Measurements from ENCODE around the gene CRB1.

The CRB1 gene

DNA sequence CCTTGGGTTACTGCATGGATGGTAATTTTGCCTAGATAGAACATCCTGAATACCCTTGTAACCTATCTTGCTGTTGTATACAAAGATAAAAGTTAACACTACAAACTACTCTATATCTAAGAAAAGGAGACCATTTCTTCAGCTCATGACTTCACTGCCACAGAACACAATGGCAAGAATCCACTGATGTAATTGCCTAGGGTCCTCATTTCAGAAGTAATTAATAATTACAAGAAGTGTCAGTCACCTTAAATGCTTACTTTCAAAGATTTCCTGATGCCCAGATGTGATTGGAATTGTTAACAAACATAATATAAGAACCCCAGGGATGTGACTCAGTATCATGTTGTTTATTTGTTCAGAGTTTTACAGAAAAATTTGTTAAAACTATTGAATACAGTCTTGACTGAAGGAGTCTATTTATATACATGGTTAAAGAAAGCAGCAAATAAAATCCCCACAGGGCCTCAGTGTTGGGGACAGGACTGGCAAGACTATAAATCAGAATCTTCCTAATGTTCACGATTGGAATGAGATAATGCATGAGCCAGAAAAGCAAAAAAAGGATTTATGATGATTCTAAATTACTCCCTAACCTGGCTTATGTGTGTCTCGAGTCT is 83.9 kb downstream of the CRB1 start:
- no peak for DNase-seq

DNA sequence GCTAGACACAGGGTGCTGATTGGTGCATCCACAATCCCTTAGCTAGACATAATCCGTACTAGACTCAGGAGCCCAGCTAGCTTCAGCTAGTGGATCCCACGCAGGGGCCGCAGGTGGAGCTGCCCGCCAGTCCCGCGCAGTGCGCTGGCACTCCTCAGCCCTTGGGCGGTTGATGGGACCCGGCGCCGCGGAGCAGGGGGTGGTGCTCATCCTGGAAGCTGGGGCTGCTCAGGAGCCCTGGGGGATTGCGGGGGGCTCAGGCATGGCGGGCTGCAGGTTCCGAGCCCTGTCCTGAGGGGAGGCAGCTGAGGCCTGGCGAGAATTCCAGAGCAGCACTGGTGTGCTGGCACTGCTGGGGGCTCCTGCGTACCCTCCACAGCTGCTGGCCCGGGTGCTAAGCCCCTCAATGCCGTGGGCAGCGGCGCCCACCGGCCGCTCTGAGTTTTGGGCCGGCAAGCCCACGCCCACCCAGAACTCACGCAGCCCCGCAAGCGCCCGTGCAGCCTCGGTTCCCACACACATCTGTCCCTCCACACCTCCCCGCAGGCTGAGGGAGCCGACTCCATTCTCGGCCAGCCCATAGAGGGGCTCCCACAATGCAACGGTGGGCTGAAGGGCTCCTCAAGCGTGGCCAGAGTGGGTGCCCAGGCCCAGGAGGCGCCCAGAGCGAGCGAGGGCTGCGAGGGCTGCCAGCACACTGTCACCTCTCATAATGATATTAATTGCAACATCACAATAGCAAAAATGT is 87.4 kb downstream of the CRB1 start:
- DNase-seq = no peak

DNA sequence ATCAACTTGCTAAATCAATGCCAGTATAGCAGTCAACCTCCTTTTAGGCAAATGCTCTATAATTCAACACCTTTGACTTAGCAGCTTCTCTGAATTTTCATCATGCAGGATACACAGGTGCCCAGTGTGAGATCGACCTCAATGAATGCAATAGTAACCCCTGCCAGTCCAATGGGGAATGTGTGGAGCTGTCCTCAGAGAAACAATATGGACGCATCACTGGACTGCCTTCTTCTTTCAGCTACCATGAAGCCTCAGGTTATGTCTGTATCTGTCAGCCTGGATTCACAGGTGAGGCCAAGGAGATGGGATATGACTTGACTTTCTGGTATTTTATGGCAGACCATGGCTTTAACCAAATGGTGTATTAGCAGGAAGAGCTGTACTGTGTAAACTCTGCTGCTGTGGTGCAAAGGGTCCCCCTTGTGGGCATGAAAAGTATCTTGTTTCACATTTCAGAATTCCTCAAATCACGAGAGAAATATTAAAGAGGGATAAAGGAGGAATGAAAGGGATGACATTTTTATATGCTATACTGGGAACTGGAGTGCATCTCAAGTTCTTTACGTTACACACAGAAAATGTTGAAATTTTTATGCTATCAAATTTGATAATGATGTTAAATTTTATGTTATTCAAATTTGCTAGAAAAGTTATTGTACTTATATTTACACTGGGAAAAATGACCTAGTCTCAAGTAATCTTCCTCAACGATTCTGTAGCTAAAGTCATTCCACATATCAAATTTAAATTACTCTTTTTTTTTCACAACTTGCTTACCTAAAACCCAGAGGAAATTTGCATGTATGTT is 88.9 kb downstream of the CRB1 start:
- peak; percentile 14 for DNase-seq

DNA sequence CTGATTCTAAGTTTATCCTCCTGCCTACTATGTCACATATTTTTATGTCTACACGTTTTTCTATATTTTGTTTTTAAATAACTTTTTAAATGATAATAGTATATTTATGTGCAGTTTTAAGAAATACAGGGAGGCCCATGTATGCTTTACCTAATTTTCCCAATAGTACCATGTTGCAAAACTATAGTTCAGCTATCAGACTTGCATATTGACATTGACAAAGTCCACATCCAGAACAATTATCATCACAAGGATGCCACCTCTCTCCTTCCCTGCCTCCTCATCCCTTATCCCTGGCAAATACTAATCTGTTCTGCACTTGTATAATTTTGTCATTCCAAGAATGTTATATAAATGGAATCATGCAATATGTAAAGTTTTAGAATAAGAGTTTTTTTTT is 90.9 kb downstream of the CRB1 start:
- no peak for DNase-seq

DNA sequence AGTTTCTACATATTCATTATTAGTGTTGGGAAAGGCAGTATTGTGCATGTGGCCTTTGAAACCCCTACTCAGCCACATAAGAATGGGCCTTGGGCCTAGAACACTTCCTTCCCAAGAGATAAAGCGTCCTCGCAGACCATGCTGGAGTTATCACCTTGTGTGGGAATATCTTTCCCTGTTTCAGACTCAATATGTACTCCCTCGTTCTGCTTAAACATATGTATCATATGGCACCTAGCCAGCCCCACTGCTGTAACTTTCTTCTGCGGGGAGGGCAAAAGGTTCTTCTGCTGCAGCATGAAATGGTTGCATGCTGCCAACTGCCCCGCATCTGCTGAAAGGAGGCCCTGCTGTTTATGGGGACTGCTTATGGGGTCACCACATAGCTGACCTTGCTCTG is 92.0 kb downstream of the CRB1 start:
- DNase-seq = no peak

DNA sequence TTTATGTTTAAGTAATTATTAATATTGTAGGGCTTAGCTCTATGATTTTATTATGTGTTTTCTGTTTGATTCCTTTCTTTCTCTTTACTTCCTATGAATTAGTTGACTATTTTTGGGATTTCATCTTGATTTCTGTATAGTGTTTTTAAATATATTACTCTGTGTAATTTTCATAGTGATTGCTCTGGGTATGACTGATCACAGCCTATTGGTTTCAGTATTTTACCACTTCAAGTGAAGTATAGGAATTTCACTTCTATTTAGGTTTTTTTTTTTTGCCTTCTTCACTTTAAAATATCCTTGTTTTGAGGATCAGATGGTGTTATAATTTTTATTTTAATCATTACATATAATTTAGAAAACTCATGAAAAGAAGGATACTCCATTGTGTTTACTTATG is 94.8 kb downstream of the CRB1 start:
- no peak for DNase-seq

DNA sequence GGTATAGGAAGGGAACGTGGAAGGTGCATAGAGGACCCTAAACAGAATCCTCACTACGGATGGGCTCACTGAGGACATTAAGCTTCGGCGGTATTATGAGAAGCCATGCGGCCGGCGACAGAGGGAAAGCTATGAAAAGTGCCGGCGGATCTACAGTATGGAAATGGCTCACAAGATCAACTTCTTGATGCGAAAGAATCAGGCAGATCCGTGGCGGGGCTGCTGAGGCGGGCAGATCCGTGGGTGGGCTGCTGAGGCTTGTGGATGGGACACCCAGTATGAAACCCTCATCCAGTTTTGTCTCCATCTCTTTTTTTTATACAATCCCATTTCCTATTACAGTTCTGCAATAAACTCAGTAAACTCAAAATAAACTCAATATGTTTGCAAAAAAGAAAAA is 95.8 kb downstream of the CRB1 start:
- no peak for DNase-seq

DNA sequence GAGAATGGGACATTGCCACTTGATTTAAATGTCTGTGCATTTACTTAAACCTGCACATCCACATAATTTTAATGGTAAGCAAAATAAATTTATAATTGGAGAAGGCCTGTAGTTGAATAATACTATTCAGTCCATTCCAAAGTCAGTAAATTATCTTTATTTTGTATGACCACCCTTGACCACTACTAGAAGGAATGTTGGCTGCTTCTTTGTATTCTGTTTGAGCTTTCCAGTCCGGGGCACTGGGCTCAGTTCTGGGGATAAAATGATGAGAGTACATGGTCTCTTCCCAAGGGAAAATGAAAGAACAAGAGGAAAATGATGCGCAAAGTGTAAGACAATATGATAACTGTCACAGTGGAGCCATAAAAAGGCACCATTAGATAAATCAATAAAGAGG is 98.9 kb downstream of the CRB1 start:
- no peak for DNase-seq

DNA sequence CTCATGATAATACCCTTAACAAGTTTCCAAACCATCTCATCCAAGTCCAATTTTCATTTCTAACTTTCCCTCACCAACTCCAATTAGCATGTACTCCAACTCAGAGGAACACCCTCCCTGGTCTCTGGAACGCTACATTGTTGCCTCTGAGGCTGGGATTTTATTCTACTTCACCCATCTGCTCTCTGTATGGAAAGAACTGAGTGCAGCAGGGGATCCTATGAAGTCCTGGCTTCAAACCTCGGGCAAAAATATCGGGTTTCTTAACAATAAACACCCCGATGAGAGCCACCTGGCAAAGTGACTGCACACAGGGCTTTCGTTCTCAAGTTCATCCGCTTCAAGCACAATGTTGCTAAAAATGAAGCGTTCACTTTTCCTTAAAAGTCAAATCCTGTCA is 99.6 kb downstream of the CRB1 start:
- no peak for DNase-seq

DNA sequence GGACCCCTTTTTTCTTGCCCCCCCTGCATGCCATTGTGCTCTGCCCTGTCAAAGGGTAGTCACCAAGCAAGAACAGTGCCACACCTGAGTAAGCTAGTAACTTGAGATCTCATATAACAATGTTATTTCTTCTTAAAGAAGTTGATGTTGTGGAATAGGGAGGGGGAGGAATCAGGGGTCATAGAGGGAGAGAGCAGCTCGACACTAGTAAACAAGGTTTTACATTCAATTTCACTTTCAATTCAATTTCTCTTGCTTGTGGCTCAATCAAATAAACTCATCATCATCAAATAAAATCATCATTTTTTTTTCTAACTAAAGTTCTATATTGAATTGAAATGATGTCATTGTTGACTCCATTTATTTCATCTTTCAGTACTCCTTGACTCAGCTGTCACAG is 106.4 kb downstream of the CRB1 start:
- DNase-seq = no peak

DNA sequence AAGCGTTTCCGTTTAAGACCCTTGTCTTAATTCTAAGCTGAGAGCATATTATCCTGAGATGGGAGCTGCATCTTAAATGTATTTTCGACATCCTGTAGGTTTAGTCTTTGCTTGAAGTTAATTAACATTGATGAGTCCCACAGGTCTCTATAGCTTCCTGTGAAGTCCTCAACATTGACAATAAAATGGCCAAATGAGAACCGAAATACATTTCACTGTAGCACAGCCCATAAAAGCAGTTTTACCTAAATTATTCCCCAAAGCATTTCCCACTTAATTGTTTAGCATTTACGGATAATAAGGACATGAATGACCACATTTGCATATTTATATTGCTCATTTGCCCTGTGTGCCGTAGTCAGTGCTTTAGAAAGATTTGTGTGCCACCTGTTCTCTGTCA is 116.4 kb downstream of the CRB1 start:
- no peak for DNase-seq

DNA sequence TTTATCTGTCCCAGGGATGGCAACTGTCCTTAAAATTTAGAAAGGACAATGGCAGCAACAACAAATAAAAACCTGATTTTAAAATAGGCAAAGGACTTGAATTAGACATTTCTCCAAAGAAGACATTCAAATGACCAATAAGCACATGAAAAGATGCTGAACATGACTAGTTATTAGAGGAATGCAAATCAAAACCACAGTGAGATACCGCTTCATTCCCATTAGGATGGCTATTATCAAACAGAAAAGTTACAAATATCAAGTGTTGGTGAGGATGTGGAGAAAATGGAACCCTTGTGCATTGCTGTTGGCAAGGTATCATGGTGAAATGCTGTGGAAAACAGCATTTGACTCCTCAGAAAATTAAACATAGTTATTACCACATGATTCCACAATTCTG is 120.7 kb downstream of the CRB1 start:
- no peak for DNase-seq

DNA sequence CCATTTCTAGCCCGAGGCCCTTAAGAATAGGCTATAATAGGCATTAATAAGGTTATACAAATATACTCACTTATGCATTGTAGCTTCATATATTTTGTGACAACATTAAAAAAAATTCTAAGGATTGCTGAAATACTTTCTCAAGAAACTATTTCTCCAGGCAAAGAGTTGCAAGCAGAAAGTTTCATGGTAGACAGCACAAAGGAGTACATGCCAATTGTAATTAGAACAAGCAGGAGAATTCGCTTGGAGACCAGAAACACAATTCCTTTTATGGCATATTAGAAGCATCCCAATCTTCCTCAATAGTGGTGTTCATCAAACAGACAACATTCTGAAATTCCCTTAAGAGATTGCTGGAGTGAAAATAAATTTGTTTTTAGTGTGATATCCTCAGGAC is 122.8 kb downstream of the CRB1 start:
- DNase-seq = no peak

DNA sequence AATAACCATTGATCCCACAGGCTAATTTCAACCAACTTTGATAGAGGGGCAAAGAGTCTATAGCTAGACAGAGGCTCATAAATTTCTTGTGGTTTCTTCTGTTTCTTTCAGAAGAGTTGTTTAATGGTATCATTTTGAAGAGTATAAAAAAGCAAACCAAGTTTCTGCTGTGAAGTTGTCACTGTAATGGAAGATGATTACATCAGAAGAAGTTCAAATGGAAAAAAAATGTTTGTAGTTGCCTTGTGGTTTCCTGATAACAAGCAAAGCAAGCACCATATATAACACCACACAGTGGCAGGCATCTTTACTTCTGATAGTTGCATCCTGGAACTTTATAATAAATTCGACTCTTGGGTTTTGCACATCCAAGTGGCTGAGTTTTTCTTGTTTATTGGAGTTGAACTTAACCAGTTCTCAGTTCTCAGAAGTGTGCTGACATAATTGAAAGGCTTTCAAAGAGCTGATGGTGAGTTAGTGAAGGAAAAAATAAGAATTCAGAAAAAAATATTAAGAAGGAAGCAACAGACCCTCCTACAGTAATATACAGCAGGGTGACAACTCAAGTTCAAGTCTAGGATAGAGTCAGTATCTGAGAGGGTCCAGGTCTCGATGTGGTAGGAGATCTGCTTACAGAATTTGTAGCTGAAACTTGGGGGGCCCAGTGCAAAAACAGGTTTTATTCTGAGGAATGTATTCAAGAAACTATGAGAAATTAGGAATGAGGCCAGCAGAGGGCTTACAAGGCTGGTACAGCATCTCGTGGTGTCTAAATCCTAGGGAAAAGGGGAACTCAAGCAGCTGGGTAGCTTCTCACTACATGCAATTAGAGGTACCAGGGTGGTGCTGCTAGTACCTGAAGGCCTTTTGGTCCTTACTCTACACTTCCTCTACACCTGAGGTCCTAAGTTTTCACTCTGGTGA is 123.5 kb downstream of the CRB1 start:
- DNase-seq = no peak

DNA sequence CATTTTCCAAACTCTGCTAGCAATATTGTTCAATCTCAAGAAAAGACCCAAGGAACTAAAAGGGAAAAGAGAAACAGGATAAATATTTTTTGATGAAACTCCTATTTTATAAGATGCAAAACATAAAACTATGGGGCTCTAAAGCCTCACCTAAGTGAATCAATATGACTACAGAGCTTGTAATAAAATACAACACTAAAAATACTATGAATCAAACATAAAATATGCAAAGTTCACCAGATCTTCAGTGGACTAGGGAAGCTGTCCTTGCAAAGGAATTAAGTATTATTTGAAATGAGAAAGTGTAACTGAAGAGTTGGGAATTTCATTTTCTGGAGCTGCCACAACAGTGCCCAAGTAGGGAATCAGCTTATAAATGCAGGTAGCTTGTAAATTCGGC is 124.5 kb downstream of the CRB1 start:
- DNase-seq = no peak

DNA sequence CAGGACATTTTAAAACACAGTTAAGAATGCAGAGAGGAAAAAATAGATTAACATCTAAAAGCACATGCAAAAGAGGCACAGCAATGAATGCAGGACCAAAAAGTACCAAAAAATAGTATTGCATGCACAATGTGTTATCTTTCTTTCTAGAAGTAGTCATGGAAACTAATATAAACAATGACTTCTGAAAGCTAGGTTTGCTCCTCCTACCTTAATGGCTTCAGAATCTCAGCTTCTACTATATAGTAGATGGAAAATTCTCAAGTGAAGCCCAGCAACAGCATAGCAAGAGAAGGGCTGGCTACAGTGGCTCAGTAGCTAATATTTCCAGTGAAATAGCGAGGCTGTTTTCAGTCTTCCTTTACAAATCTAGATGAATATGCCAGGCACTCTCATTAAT is 125.1 kb downstream of the CRB1 start:
- no peak for DNase-seq

DNA sequence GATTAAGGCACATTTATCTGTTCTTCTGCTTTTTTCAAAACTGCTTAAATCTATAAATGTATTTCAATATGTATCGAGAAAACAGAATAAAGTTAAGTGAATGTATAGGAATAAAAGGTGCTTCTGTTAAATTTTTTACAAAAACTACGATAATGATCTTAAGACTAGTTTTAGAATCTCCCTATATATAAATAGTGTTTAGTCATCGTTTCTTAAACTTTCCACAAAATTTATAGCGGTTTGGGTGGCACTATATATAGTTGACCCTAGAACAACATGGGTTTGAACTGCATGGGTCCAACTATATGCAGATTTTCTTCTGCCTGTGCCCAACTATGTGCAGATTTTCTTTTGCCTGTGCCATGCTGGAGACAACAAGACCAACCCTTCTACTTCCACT is 125.7 kb downstream of the CRB1 start:
- DNase-seq = no peak

DNA sequence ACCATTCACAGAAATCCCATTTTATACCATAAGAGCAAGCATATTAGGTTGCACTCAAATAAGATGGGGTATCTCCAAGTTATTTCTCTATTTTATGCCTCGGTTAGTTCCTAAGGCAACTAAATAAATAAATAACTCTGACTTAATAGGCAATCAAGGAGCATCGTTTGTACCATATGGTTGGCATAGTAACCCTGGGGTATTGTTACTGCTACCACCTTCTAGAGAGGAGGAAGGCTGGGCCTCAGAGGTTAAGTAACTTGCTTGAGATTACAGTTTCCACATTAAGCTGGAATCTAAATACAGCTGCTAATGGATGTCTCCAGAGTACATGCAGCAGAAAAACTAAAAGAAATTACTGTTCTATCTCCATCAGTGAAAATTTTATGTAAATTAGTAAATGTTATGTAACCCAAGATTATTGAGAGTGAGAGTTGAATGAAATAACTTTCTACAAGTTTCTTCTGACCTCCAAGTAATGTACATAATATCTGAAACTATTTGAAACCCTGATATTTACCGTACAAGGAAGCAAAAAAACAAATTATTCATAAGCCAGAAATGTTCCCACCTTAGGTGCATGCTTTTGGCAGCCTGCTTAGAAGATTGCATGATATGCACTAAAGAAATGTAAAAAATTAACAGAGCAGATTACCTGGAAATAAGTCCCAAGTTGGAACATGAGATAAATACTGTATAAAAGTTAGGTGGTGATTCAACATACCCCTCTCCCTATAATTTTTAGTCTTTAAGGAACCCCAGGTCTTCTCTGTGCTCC is 127.0 kb downstream of the CRB1 start:
- DNase-seq = no peak

DNA sequence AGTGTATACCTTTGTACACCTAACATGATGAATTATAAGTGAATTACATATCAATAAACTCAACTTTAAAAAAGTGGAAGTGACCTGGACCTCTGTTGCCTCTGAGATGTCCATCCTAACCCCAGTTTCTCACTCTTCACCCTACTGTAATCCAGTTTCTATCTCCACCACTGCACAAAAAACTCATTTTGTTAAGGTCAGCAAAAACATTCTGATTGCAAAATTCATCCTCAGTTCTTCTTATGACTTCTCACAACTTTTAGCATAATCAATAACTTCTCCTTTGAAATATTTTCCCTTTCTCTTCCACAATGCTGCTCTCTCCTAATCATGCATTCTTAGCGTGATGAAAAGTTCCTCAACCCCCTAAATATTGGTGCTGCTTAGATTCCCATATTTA is 129.8 kb downstream of the CRB1 start:
- DNase-seq = no peak

DNA sequence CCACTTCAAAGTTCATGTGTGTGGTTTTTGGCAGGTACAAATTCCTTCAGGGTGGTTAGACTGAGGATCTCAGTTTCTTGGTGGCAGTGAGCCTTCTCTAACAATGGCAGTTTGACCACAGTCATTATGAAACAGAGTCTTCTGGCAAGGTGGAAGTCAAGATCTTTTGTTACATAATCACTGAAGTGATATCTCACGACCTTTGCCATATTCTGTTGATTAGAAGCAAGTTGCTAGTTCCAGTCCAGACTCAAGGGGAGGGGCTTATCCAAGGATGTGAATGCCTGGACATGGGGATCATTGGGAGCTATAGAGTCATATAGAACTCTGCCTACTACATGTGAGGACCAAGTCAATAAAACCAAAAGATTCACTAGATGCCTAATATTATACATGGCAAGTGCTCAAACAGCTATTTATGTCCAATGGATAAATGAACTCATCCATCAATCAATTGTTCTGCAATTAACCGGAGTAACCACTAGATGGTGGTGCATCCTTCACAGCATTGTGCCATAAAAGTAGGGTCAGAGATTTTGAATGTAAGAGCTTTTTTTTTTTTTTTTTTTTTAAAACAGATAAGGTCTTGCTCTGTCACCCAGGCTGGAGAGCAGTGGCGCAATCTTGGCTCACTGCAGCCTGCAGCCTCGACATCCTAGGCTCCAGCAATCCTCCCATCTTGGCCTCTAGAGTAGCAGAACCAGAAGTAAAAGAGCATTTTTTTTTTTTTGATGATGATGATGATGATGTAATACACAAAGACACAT is 131.9 kb downstream of the CRB1 start:
- peak; percentile 7 for DNase-seq

DNA sequence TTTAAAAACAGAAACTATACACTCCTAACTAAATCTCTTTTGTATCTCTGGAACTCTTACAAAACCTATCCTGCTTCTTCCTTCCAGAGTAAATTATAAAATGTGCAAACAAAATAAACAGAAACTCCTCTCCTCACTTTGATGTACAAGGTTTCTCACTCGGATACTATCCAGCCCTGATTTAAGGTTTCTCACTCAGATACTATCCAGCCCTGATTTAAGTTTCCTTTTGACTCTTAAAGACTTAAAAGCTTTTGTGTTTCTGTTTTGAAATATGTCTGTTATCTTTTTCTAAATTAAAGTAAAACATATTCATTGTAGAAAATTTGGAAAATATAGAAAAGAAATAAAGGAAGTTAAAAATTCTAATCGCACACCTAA is 132.5 kb downstream of the CRB1 start:
- no peak for DNase-seq

DNA sequence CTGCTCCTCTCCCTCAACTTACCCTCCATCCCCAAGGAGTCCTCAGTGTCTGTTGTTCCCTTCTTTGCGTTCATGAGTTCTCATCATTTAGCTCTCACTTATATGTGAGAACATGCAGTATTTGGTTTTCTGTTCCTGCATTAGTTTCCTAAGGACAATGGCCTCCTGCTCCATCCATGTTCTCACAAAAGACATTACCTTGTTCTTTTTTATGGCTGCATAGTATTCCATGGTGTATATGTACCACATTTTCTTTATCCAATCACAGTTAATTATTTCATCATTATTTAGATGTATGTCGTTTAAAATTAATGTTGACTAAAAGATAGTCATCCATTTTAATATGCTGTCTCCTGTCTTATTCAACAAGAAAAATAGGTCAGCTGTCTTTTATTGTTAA is 134.1 kb downstream of the CRB1 start:
- DNase-seq = no peak

Data from NCI-H2029 treated with DMSO at 0.1 percent for 48 hours (cell line).